ENCODE results near the gene SLC25A5. TPM values are rescaled to one million over a fixed set of nuclear protein-coding genes. Genes with fewer than 3 reads are reported as not detected.
"Not testable (repeated sequence)": the region's sequence is repeated elsewhere in the genome, so short reads cannot be mapped to it uniquely, and the experiment has no call there.

Gene SLC25A5
- polyA plus RNA-seq, 4 donors: 615 to 1,883 (median 1,275) TPM

DNA sequence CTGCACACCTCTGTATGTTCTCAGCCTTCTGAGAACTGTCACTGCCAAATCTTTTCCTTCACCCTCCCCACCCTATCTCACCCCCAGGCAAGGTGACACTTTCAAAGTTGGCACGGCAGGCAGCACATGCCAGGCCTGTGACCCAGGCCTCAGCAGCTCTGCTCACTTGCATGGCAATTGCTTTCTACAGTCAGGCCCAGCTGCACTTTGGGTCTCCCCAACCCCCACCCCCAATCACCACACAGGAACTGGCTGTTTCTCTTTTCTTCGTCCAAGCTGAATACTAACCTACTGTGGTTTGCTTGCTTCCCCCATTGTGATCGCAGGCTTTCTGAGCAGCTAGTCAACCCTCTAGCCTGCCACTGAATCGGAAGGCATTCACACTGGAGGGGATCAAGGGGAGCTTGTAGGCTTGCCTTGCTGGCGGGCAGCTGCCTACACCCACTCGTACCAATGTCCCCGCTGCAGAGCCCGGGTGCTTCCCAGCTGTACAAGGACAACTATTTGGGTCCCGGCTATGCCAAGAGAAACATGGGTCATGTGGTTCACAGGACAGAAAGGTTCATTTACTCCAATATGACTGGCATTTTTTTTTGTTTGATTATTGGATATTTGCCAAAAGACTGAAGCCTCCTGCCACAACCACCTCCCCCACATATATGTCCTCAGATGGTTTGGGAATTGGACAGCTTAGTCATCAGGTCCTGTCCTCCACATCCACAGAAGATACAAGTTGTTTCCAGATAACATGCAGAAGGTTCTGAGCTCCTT lies 41.0 kb upstream of the SLC25A5 start:
- DNase-seq (no peak), FAIRE-seq (no peak)
- H3K9me3 ChIP-seq (ENCODE audit: control insufficient read depth in 2 of 2, insufficient read depth in 1 of 2, low read depth in 1 of 2, low read length in 1 of 2): no peaks in the 10 kb centered on the region
- H3K27ac ChIP-seq (ENCODE audit: low read depth in 1 of 3, low read length in 2 of 3): peak overlapping the region in 2 of 3 donors; percentile 48 to 58
- no peak overlapping the region for H3K4me3 ChIP-seq (ENCODE audit: low read depth in 1 of 3, low read length in 3 of 3)
- WGBS, 3 donors: 69 to 91% (median 75%) methylated on average over 9 of the region's 9 CpGs
- no peaks in the 10 kb centered on the region for H3K27me3 ChIP-seq (ENCODE audit: control insufficient read depth in 3 of 3, insufficient read depth in 3 of 3, low read length in 3 of 3)
- peaks cover 0 to 11% (median 0%) of the 10 kb centered on the region in 3 donors for H3K36me3 ChIP-seq (ENCODE audit: control insufficient read depth in 3 of 3, insufficient read depth in 2 of 3, low read depth in 1 of 3, low read length in 3 of 3)
- no peaks in the 10 kb centered on the region for H3K4me1 ChIP-seq (ENCODE audit: control insufficient read depth in 3 of 3, insufficient read depth in 2 of 3, low read depth in 1 of 3, low read length in 2 of 3)

DNA sequence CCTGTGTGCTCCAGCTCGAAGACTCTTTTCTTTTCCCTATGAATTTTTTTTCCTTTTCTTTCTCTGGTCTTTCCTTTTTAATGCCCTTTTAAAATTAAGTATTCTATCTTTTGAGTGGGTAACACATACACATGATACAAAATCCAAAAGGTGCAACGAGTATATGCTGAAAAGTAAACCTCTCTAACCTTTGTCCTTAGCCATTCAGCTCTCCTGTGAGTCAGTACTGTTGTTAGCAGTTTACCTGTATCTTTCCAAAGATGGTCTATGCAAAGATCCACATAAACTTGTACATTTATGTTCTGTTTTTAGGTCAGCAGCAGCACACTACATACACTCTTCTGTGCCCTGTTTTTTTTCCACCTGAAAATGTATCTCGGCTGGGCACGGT lies 40.5 kb upstream of the SLC25A5 start:
- no peak overlapping the region for H3K27ac ChIP-seq (ENCODE audit: low read depth in 1 of 3, low read length in 2 of 3)

DNA sequence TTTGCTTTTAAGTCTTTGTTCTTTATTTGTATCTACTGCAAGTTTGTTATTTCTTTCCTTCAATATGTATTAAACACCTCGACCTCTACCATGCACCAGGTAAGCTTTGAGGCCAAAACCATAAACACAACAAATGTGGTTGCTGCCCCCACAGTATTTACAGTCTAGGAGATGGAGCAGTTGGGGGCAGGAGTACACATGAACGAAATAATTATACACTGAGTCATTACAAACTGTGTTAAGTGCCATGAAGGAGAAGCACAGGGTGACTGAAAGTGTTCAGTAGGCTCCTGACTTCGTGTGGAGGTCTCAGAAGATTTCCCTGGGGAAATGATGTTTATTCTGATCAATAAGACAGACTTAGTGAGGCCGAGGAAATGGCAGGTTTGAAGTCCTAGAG lies 38.8 kb upstream of the SLC25A5 start:
- H3K36me3 ChIP-seq (ENCODE audit: control insufficient read depth in 3 of 3, insufficient read depth in 2 of 3, low read depth in 1 of 3, low read length in 3 of 3): peaks cover 0 to 10% (median 0%) of the 10 kb centered on the region in 3 donors
- no peak overlapping the region for H3K4me3 ChIP-seq (ENCODE audit: low read depth in 1 of 3, low read length in 3 of 3)
- FAIRE-seq: no peak
- no peak overlapping the region for H3K27ac ChIP-seq (ENCODE audit: low read depth in 1 of 3, low read length in 2 of 3)
- 46 to 66% (median 66%) methylated on average over 3 of the region's 4 CpGs for WGBS, 3 donors
- no peak for DNase-seq
- H3K27me3 ChIP-seq (ENCODE audit: control insufficient read depth in 3 of 3, insufficient read depth in 3 of 3, low read length in 3 of 3): no peaks in the 10 kb centered on the region
- no peaks in the 10 kb centered on the region for H3K4me1 ChIP-seq (ENCODE audit: control insufficient read depth in 3 of 3, insufficient read depth in 2 of 3, low read depth in 1 of 3, low read length in 2 of 3)
- H3K9me3 ChIP-seq (ENCODE audit: control insufficient read depth in 2 of 2, insufficient read depth in 1 of 2, low read depth in 1 of 2, low read length in 1 of 2): no peaks in the 10 kb centered on the region

More for the DNA sequence above, 40.5 kb upstream of the SLC25A5 start:
- FAIRE-seq (no peak), DNase-seq (no peak)
- Histone ChIP-seq H3K4me3 (ENCODE audit: low read depth in 1 of 3, low read length in 3 of 3) (no peak overlapping the region), H3K4me1 (ENCODE audit: control insufficient read depth in 3 of 3, insufficient read depth in 2 of 3, low read depth in 1 of 3, low read length in 2 of 3) (no peaks in the 10 kb centered on the region), H3K36me3 (ENCODE audit: control insufficient read depth in 3 of 3, insufficient read depth in 2 of 3, low read depth in 1 of 3, low read length in 3 of 3) (peaks cover 0 to 11% (median 0%) of the 10 kb centered on the region in 3 donors), H3K27me3 (ENCODE audit: control insufficient read depth in 3 of 3, insufficient read depth in 3 of 3, low read length in 3 of 3) (no peaks in the 10 kb centered on the region), H3K9me3 (ENCODE audit: control insufficient read depth in 2 of 2, insufficient read depth in 1 of 2, low read depth in 1 of 2, low read length in 1 of 2) (no peaks in the 10 kb centered on the region)
- WGBS, 3 donors: 65 to 71% (median 66%) methylated on average over 4 of the region's 4 CpGs

DNA sequence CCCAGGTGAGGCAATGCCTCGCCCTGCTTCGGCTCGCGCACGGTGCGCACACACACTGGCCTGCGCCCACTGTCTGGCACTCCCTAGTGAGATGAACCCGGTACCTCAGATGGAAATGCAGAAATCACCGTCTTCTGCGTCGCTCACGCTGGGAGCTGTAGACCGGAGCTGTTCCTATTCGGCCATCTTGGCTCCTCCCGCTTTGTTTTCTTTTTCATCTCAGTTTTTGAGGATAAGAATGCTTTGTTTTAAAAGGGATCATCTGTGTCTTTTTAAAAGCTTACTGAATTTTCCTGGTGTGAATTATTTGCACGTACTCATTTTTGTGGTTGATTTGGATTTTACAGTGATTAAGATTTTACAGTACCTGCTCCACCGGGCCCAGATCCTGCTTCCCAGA lies 26.9 kb upstream of the SLC25A5 start:
- H3K27me3 ChIP-seq (ENCODE audit: control insufficient read depth in 3 of 3, insufficient read depth in 3 of 3, low read length in 3 of 3); H3K27ac ChIP-seq (ENCODE audit: low read depth in 1 of 3, low read length in 2 of 3); H3K9me3 ChIP-seq (ENCODE audit: control insufficient read depth in 2 of 2, insufficient read depth in 1 of 2, low read depth in 1 of 2, low read length in 1 of 2); H3K4me3 ChIP-seq (ENCODE audit: low read depth in 1 of 3, low read length in 3 of 3); DNase-seq; H3K36me3 ChIP-seq (ENCODE audit: control insufficient read depth in 3 of 3, insufficient read depth in 2 of 3, low read depth in 1 of 3, low read length in 3 of 3); H3K4me1 ChIP-seq (ENCODE audit: control insufficient read depth in 3 of 3, insufficient read depth in 2 of 3, low read depth in 1 of 3, low read length in 2 of 3); FAIRE-seq: not testable (repeated sequence)
- WGBS, 3 donors: 76 to 97% (median 93%) methylated on average over 6 to 9 of the region's 17 CpGs

DNA sequence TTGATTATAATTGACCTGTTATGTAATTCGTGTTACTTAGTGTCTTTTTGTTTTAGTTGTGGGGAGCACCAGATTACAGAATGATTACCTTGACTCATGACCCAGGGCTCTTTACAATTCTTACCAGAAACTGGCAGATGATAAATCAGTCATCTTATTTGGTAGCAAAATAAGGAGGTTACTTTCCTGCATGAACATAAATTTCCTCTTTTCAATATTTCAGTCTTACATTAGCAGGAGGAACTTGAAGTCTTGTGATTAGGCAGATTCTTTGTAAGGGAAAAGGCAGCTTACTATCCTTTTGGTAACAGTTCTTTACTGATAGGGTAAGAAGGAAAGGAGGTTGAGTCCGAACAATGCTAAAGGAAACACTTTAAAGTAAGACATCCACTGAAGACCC lies 26.0 kb upstream of the SLC25A5 start:
- H3K36me3 ChIP-seq (ENCODE audit: control insufficient read depth in 3 of 3, insufficient read depth in 2 of 3, low read depth in 1 of 3, low read length in 3 of 3): no peaks in the 10 kb centered on the region
- H3K27ac ChIP-seq (ENCODE audit: low read depth in 1 of 3, low read length in 2 of 3): no peak overlapping the region
- no peaks in the 10 kb centered on the region for H3K27me3 ChIP-seq (ENCODE audit: control insufficient read depth in 3 of 3, insufficient read depth in 3 of 3, low read length in 3 of 3)
- no peak overlapping the region for H3K4me3 ChIP-seq (ENCODE audit: low read depth in 1 of 3, low read length in 3 of 3)
- FAIRE-seq (no peak), DNase-seq (no peak)
- H3K4me1 ChIP-seq (ENCODE audit: control insufficient read depth in 3 of 3, insufficient read depth in 2 of 3, low read depth in 1 of 3, low read length in 2 of 3): no peaks in the 10 kb centered on the region
- no peaks in the 10 kb centered on the region for H3K9me3 ChIP-seq (ENCODE audit: control insufficient read depth in 2 of 2, insufficient read depth in 1 of 2, low read depth in 1 of 2, low read length in 1 of 2)
- WGBS, 3 donors: 54 to 59% (median 59%) methylated on average over 2 of the region's 2 CpGs

DNA sequence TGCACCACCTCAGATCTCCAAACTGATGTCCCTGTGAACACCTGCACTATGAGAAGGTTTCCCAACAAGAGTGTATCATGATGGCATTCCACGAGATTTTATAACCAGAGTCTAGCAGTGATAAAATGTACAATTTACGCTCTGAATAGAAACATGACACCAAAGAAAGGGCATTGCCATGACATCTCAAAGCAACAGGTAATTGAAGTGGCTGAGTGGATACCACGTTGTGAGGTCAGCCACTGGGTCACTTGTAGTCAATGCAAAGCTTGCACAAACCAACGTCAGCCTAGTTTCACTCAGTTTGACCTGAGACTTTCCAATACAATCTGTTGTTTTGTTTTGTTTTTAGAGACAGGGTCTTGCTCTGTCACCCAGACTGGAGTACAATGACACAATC lies 15.0 kb upstream of the SLC25A5 start:
- H3K36me3 ChIP-seq (ENCODE audit: control insufficient read depth in 3 of 3, insufficient read depth in 2 of 3, low read depth in 1 of 3, low read length in 3 of 3): peaks cover 0 to 7% (median 4%) of the 10 kb centered on the region in 3 donors
- DNase-seq (no peak), FAIRE-seq (no peak)
- no peak overlapping the region for H3K27ac ChIP-seq (ENCODE audit: low read depth in 1 of 3, low read length in 2 of 3)
- H3K4me1 ChIP-seq (ENCODE audit: control insufficient read depth in 3 of 3, insufficient read depth in 2 of 3, low read depth in 1 of 3, low read length in 2 of 3): peaks cover 0 to 9% (median 0%) of the 10 kb centered on the region in 3 donors
- H3K4me3 ChIP-seq (ENCODE audit: low read depth in 1 of 3, low read length in 3 of 3): no peak overlapping the region
- no peaks in the 10 kb centered on the region for H3K9me3 ChIP-seq (ENCODE audit: control insufficient read depth in 2 of 2, insufficient read depth in 1 of 2, low read depth in 1 of 2, low read length in 1 of 2)
- 68 to 82% (median 81%) methylated on average over 4 of the region's 4 CpGs for WGBS, 3 donors
- H3K27me3 ChIP-seq (ENCODE audit: control insufficient read depth in 3 of 3, insufficient read depth in 3 of 3, low read length in 3 of 3): no peaks in the 10 kb centered on the region

DNA sequence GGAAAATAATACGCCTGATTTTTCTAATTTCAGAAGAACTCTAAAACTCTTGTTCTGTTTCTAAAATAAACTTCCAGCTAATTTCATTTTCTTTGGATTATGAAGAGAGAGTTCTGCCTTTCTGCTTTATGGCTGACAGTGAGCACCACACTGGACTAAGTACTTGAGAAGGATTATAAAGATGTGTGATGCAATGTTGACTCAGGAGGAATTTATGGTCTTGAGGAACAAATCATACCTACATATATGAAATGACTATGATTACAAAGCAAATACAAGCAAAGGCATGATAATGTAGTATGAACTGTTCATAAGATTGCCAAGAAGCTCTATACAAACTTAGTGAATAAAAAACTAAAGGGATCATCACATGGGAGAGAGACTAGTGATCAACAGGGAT lies 13.0 kb upstream of the SLC25A5 start:
- DNase-seq (peak; percentile 77 to 79), FAIRE-seq (no peak)
- peak overlapping the region in 1 of 3 donors; percentile 53 for H3K27ac ChIP-seq (ENCODE audit: low read depth in 1 of 3, low read length in 2 of 3)
- 50 to 84% (median 73%) methylated on average over 1 of the region's 1 CpG for WGBS, 3 donors
- peaks cover 0 to 9% (median 0%) of the 10 kb centered on the region in 3 donors for H3K4me1 ChIP-seq (ENCODE audit: control insufficient read depth in 3 of 3, insufficient read depth in 2 of 3, low read depth in 1 of 3, low read length in 2 of 3)
- H3K36me3 ChIP-seq (ENCODE audit: control insufficient read depth in 3 of 3, insufficient read depth in 2 of 3, low read depth in 1 of 3, low read length in 3 of 3): peaks cover 0 to 7% (median 4%) of the 10 kb centered on the region in 3 donors
- H3K27me3 ChIP-seq (ENCODE audit: control insufficient read depth in 3 of 3, insufficient read depth in 3 of 3, low read length in 3 of 3): no peaks in the 10 kb centered on the region
- H3K4me3 ChIP-seq (ENCODE audit: low read depth in 1 of 3, low read length in 3 of 3): no peak overlapping the region
- H3K9me3 ChIP-seq (ENCODE audit: control insufficient read depth in 2 of 2, insufficient read depth in 1 of 2, low read depth in 1 of 2, low read length in 1 of 2): no peaks in the 10 kb centered on the region

DNA sequence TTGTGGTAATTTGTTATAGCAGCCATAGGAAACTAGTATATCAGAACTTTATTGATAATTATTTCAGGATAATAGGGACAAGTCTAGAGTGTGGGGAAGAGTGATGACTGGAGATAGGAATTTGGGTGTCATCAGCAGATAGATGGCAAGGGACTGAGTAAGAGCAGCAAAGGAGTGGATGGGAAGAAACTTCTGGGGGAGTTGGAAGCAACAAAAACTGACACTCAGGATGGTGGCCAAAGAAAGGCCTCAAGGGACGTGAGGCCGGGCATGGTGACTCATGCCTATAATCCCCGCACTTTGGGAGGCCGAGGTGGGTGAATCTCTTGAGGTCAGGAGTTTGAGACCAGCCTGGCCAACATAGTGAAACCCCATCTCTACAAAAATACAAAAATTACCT lies 9.1 kb upstream of the SLC25A5 start:
- 82 to 92% (median 83%) methylated on average over 3 to 4 of the region's 4 CpGs for WGBS, 3 donors
- Histone ChIP-seq H3K27ac (ENCODE audit: low read depth in 1 of 3, low read length in 2 of 3) (no peak overlapping the region), H3K4me3 (ENCODE audit: low read depth in 1 of 3, low read length in 3 of 3) (no peak overlapping the region), H3K9me3 (ENCODE audit: control insufficient read depth in 2 of 2, insufficient read depth in 1 of 2, low read depth in 1 of 2, low read length in 1 of 2) (no peaks in the 10 kb centered on the region), H3K36me3 (ENCODE audit: control insufficient read depth in 3 of 3, insufficient read depth in 2 of 3, low read depth in 1 of 3, low read length in 3 of 3) (no peaks in the 10 kb centered on the region), H3K27me3 (ENCODE audit: control insufficient read depth in 3 of 3, insufficient read depth in 3 of 3, low read length in 3 of 3) (no peaks in the 10 kb centered on the region), H3K4me1 (ENCODE audit: control insufficient read depth in 3 of 3, insufficient read depth in 2 of 3, low read depth in 1 of 3, low read length in 2 of 3) (peaks cover 0 to 9% (median 0%) of the 10 kb centered on the region in 3 donors)
- FAIRE-seq (no peak), DNase-seq (no peak)

DNA sequence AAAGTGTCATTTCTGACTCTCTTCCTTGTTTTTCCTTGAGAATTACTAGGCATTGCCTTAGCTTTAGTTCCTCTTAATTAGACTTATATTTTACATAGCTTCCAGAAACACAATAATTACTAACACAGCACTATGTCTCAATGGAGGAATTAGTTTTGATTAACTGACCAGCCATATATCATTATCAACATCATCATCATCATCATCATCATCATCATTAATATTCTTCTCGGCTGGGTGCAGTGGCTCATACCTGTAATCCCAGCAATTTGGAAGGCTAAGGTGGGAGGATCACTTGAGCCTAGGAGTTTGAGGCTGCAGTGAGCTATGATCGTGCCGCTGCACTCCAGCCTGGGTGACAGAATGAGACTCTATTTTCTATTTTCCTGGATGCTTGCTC lies 2.7 kb upstream of the SLC25A5 start:
- peaks cover 0 to 16% (median 0%) of the 10 kb centered on the region in 3 donors for H3K4me1 ChIP-seq (ENCODE audit: control insufficient read depth in 3 of 3, insufficient read depth in 2 of 3, low read depth in 1 of 3, low read length in 2 of 3)
- H3K27me3 ChIP-seq (ENCODE audit: control insufficient read depth in 3 of 3, insufficient read depth in 3 of 3, low read length in 3 of 3): no peaks in the 10 kb centered on the region
- H3K27ac ChIP-seq (ENCODE audit: low read depth in 1 of 3, low read length in 2 of 3): no peak overlapping the region
- DNase-seq (no peak), FAIRE-seq (no peak)
- 88 to 91% (median 90%) methylated on average over 3 of the region's 3 CpGs for WGBS, 3 donors
- H3K4me3 ChIP-seq (ENCODE audit: low read depth in 1 of 3, low read length in 3 of 3): no peak overlapping the region
- H3K36me3 ChIP-seq (ENCODE audit: control insufficient read depth in 3 of 3, insufficient read depth in 2 of 3, low read depth in 1 of 3, low read length in 3 of 3): peaks cover 0 to 13% (median 0%) of the 10 kb centered on the region in 3 donors
- no peaks in the 10 kb centered on the region for H3K9me3 ChIP-seq (ENCODE audit: control insufficient read depth in 2 of 2, insufficient read depth in 1 of 2, low read depth in 1 of 2, low read length in 1 of 2)
